Upper lobe of left lung (tissue), 4 donors: ENCODE results near the gene RIT2.

Experiments
- CTCF ChIP-seq, 6 experiments: fragments of 450-650 bp in 4 of 6; fragments of 200-600 bp in 2 of 6; sonication (generic) in 2 of 6; IDR thresholded peaks; one replicate each; pipeline ENCODE4 v1.5.1; 2016 to 2019; ENCODE audit warnings: antibody characterized with exemption in 6 of 6
- POLR2A ChIP-seq, 4 donors: fragments of 450-650 bp; IDR thresholded peaks; one replicate each; pipeline ENCODE4 v1.5.1; 2016 to 2017; ENCODE audit warnings: antibody characterized with exemption in 4 of 4, mild to moderate bottlenecking in 2 of 4

DNA sequence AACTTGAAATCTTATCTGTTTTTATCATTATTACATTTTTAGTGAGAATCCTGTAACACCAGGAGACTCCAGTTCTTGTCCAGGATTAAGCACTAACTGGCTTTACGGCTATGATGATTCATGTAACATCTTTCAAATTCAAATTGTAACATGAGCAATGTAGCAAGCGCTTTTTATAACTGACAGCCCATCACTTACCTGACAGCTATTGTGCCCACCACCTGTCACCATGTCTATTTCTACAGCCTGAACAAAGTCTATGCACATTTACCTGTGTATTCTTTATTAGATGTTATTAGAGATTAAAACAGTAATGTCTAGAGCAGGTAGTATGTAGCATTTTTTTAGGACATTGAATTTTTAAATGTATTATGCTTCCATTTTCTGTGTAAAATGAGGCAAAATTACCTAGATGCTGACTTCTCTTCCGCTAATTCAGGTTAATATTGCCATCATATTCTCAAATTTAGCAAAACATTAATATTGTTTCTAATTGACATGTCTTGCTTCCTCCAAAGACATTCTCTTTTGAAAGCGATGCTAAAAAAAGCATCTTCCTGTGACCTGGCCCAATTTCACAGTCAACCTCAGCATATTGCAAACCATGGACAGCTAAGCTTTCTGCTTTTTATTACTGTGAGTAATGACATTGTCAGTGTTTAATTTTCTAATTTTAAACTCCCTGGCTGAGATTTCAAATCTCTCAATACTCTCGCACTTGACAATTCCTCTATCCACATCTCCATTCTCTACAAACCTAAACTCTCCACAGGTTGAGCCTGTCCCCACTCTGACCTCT is 37.8 kb downstream of the RIT2 start:
- TF ChIP-seq CTCF (IDR thresholded peaks at IDR 0.05) = no peak
- TF ChIP-seq POLR2A (IDR thresholded peaks at IDR 0.05) = no peak
